H9 (cell line): ENCODE measurements around the gene MTA3. TPM values are rescaled to one million over a fixed set of nuclear protein-coding genes. Genes with fewer than 3 reads are reported as not detected.

Source experiments
- DNase-seq: peaks from one replicate; pipeline ENCODE4 v3.0.0-alpha.2; 2017
- H2AFZ ChIP-seq: one replicate; pipeline ENCODE4 v1.6.1; 2013; ENCODE audit warnings: mild to moderate bottlenecking, low read length, control low read depth, moderate library complexity
- H2AK5ac ChIP-seq: 2 replicates; pipeline ENCODE4 v1.6.1; 2013; ENCODE audit warnings: low read length, control low read depth, mixed read lengths; ENCODE audit not compliant: insufficient read length
- H2BK120ac ChIP-seq: one replicate; pipeline ENCODE4 v1.6.1; 2013; ENCODE audit warnings: low read depth, mild to moderate bottlenecking, low read length, control low read depth, inconsistent platforms; ENCODE audit not compliant: poor library complexity, severe bottlenecking
- H2BK12ac ChIP-seq: 2 replicates; pipeline ENCODE4 v1.6.1; 2013; ENCODE audit warnings: low read length, control low read depth, mixed read lengths, low read depth; ENCODE audit not compliant: insufficient read length
- H2BK15ac ChIP-seq: 2 replicates; pipeline ENCODE4 v1.6.1; 2013; ENCODE audit warnings: low read depth, low read length, control low read depth
- H2BK20ac ChIP-seq: one replicate; pipeline ENCODE4 v1.6.1; 2013; ENCODE audit warnings: low read depth, mild to moderate bottlenecking, low read length, control low read depth, inconsistent platforms; ENCODE audit not compliant: poor library complexity, severe bottlenecking
- H2BK5ac ChIP-seq: 2 replicates; pipeline ENCODE4 v1.6.1; 2013; ENCODE audit warnings: low read length, control low read depth, mixed read lengths; ENCODE audit not compliant: insufficient read length
- H3K14ac ChIP-seq: 2 replicates; pipeline ENCODE4 v1.6.1; 2013; ENCODE audit warnings: low read length, control low read depth; ENCODE audit not compliant: insufficient read depth
- H3K18ac ChIP-seq: 2 replicates; pipeline ENCODE4 v1.6.1; 2013; ENCODE audit warnings: low read depth, mild to moderate bottlenecking, mixed read lengths, low read length, control low read depth; ENCODE audit not compliant: insufficient read length
- H3K23ac ChIP-seq: 2 replicates; pipeline ENCODE4 v1.6.1; 2013; ENCODE audit warnings: low read length, control low read depth, mixed read lengths, low read depth; ENCODE audit not compliant: insufficient read length
- H3K23me2 ChIP-seq: 2 replicates; pipeline ENCODE4 v1.6.1; 2013; ENCODE audit warnings: low read depth, mild to moderate bottlenecking, mixed read lengths, low read length, control low read depth; ENCODE audit not compliant: insufficient read length, poor library complexity, severe bottlenecking
- H3K27ac ChIP-seq: 2 replicates; pipeline ENCODE4 v1.5.1; 2013; ENCODE audit warnings: low read length, control low read depth, mixed read lengths, low read depth; ENCODE audit not compliant: insufficient read length
- H3K27me3 ChIP-seq: 2 replicates; pipeline ENCODE4 v1.6.1; 2013; ENCODE audit warnings: low read length, control low read depth, inconsistent platforms; ENCODE audit not compliant: insufficient read depth
- H3K4ac ChIP-seq: 2 replicates; pipeline ENCODE4 v1.6.1; 2013; ENCODE audit warnings: low read depth, mild to moderate bottlenecking, control low read depth, inconsistent platforms, low read length, moderate library complexity
- H3K4me1 ChIP-seq: 2 replicates; pipeline ENCODE4 v1.6.1; 2013; ENCODE audit warnings: low read length, control low read depth, inconsistent platforms; ENCODE audit not compliant: insufficient read depth
- H3K4me2 ChIP-seq: 2 replicates; pipeline ENCODE4 v1.6.1; 2013; ENCODE audit warnings: low read length, control low read depth, mixed read lengths; ENCODE audit not compliant: insufficient read length, insufficient read depth
- H3K56ac ChIP-seq: 2 replicates; pipeline ENCODE4 v1.6.1; 2013; ENCODE audit warnings: low read depth, mild to moderate bottlenecking, mixed read lengths, low read length, control low read depth; ENCODE audit not compliant: insufficient read length
- H3K79me1 ChIP-seq: 2 replicates; pipeline ENCODE4 v1.6.1; 2013; ENCODE audit warnings: low read depth, mild to moderate bottlenecking, moderate library complexity, low read length, control low read depth, inconsistent platforms; ENCODE audit not compliant: insufficient read depth, poor library complexity, severe bottlenecking
- H3K79me2 ChIP-seq: 2 replicates; pipeline ENCODE4 v1.6.1; 2013; ENCODE audit warnings: low read length, control low read depth, inconsistent platforms; ENCODE audit not compliant: insufficient read depth
- H3K9ac ChIP-seq: 2 replicates; pipeline ENCODE4 v1.6.1; 2013; ENCODE audit warnings: low read length, control low read depth, mixed read lengths; ENCODE audit not compliant: insufficient read length; ENCODE audit errors: extremely low read depth
- H3K9me3 ChIP-seq: one replicate; pipeline ENCODE4 v1.6.1; 2013; ENCODE audit warnings: low read depth, low read length, inconsistent platforms; ENCODE audit not compliant: control insufficient read depth
- H3T11ph ChIP-seq: one replicate; pipeline ENCODE4 v1.6.1; 2013; ENCODE audit warnings: mild to moderate bottlenecking, low read length, control low read depth, inconsistent platforms
- H4K20me1 ChIP-seq: one replicate; pipeline ENCODE4 v1.6.1; 2013; ENCODE audit not compliant: control insufficient read depth, insufficient read length, insufficient read depth
- H4K5ac ChIP-seq: 2 replicates; pipeline ENCODE4 v1.6.1; 2013; ENCODE audit warnings: low read depth, mild to moderate bottlenecking, mixed read lengths, low read length, control low read depth; ENCODE audit not compliant: insufficient read length
- H4K8ac ChIP-seq: replicated peaks from 2 replicates; pipeline ENCODE4 v1.6.1; 2013; ENCODE audit warnings: low read length, control low read depth, mixed read lengths, low read depth; ENCODE audit not compliant: insufficient read length
- H4K91ac ChIP-seq: 2 replicates; pipeline ENCODE4 v1.6.1; 2013; ENCODE audit warnings: low read depth, mild to moderate bottlenecking, moderate library complexity, mixed read lengths, low read length, control low read depth; ENCODE audit not compliant: insufficient read length
- H3K27ac Mint-ChIP-seq, 3 experiments: 2 replicates in 2 of 3; 3 replicates in 1 of 3; pipeline ENCODE4 v1.8.0; 2020 to 2021; ENCODE audit warnings: mixed read lengths in 3 of 3, mild to moderate bottlenecking in 1 of 3, moderate library complexity in 1 of 3
- H3K27me3 Mint-ChIP-seq: 2 replicates; pipeline ENCODE4 v1.8.0; 2021; ENCODE audit warnings: low read depth, mild to moderate bottlenecking, moderate library complexity, mixed read lengths
- H3K36me3 Mint-ChIP-seq, 3 experiments: 2 replicates in 2 of 3; 3 replicates in 1 of 3; pipeline ENCODE4 v1.8.0; 2020 to 2021; ENCODE audit warnings: low read depth in 3 of 3, mixed read lengths in 3 of 3; ENCODE audit not compliant: insufficient read depth in 1 of 3
- H3K4me1 Mint-ChIP-seq, 2 experiments: 2 replicates each; pipeline ENCODE4 v1.8.0; 2020; ENCODE audit warnings: mixed read lengths in 2 of 2
- H3K4me3 Mint-ChIP-seq, 2 experiments: 2 replicates in 1 of 2; 3 replicates in 1 of 2; pipeline ENCODE4 v1.8.0; 2020 to 2021; ENCODE audit warnings: mild to moderate bottlenecking in 2 of 2, mixed read lengths in 2 of 2, moderate library complexity in 1 of 2
- H3K9me3 Mint-ChIP-seq, 2 experiments: 2 replicates in 1 of 2; 3 replicates in 1 of 2; pipeline ENCODE4 v1.8.0; 2020; ENCODE audit warnings: mild to moderate bottlenecking in 2 of 2, mixed read lengths in 2 of 2, moderate library complexity in 1 of 2
- CTCF ChIP-seq: fragments of 200-600 bp; sonication (generic); conservative IDR thresholded peaks from 3 replicates; pipeline ENCODE4 v1.8.0; 2021; ENCODE audit warnings: antibody characterized with exemption, mild to moderate bottlenecking
- total RNA-seq: library from RNA; stranded (reverse); gene quantifications from 2 replicates; pipeline ENCODE4 v1.2.1, GENCODE V29; 2021

Gene MTA3
- total RNA-seq, 1 experiment from 2014 or later: 253 TPM

GRCh38 chr2:42736598-42737322 lies 168.3 kb downstream of the MTA3 start:
- Mint-ChIP-seq H3K9me3 (peaks cover 0 to 14% of the 10 kb centered on the region in 2 experiments), H3K27ac (peak overlapping the region in 1 of 3 experiments; percentile 62; a peak in 1 of 7 replicates), H3K27me3 (no peaks in the 10 kb centered on the region), H3K4me3 (no peak overlapping the region), H3K4me1 (peaks cover 27 to 29% of the 10 kb centered on the region in 2 experiments), H3K36me3 (peaks cover 38 to 42% (median 41%) of the 10 kb centered on the region in 3 experiments)
- H3K79me1 ChIP-seq: no peaks in the 10 kb centered on the region
- H2BK15ac ChIP-seq: no peak overlapping the region
- no peak overlapping the region for H4K5ac ChIP-seq
- H3K9me3 ChIP-seq: no peaks in the 10 kb centered on the region
- H3K27ac ChIP-seq: no peak overlapping the region
- H3K18ac ChIP-seq: no peak overlapping the region
- H2BK12ac ChIP-seq: no peak overlapping the region
- no peak overlapping the region for H2BK120ac ChIP-seq
- no peak overlapping the region for H2BK20ac ChIP-seq
- no peak overlapping the region for H3K4ac ChIP-seq
- DNase-seq: no peak
- no peak overlapping the region for H3K9ac ChIP-seq
- H4K8ac ChIP-seq: no peak overlapping the region
- no peak overlapping the region for H3K56ac ChIP-seq
- H3K4me2 ChIP-seq: no peak overlapping the region
- H3K23me2 ChIP-seq: no peaks in the 10 kb centered on the region
- TF ChIP-seq CTCF: no peak
- H2BK5ac ChIP-seq: no peak overlapping the region
- H4K20me1 ChIP-seq: no peaks in the 10 kb centered on the region
- H2AK5ac ChIP-seq: no peak overlapping the region
- no peaks in the 10 kb centered on the region for H3K27me3 ChIP-seq
- no peak overlapping the region for H3K23ac ChIP-seq
- H3K4me1 ChIP-seq: no peaks in the 10 kb centered on the region
- H3K79me2 ChIP-seq: no peaks in the 10 kb centered on the region
- H4K91ac ChIP-seq: no peak overlapping the region
- H3T11ph ChIP-seq: no peak overlapping the region
- no peak overlapping the region for H2AFZ ChIP-seq
- no peak overlapping the region for H3K14ac ChIP-seq
